Ishikawa (cell line): ENCODE results near the gene GJA4.

Source experiments
- CEBPB ChIP-seq: IDR thresholded peaks from 2 replicates; pipeline ENCODE4 v1.6.1; 2012
- EGR1 ChIP-seq: IDR thresholded peaks from 2 replicates; pipeline ENCODE4 v1.6.1; 2012
- EP300 ChIP-seq: IDR thresholded peaks from 2 replicates; pipeline ENCODE4 v1.6.1; 2012; ENCODE audit warnings: borderline replicate concordance
- NFIC ChIP-seq: IDR thresholded peaks from 2 replicates; pipeline ENCODE4 v1.6.1; 2012
- TAF1 ChIP-seq: IDR thresholded peaks from 2 replicates; pipeline ENCODE4 v1.6.1; 2012; ENCODE audit warnings: low read depth, mild to moderate bottlenecking
- YY1 ChIP-seq: IDR thresholded peaks from 2 replicates; pipeline ENCODE4 v1.6.1; 2012; ENCODE audit warnings: low read depth
- TF ChIP-seq, protein P1 (sequence below): IDR thresholded peaks from 2 replicates; pipeline ENCODE4 v1.6.1; 2012
- TF ChIP-seq, protein P2 (sequence below): IDR thresholded peaks from 2 replicates; pipeline ENCODE4 v1.6.1; 2012; ENCODE audit warnings: low read depth, mild to moderate bottlenecking

DNA sequence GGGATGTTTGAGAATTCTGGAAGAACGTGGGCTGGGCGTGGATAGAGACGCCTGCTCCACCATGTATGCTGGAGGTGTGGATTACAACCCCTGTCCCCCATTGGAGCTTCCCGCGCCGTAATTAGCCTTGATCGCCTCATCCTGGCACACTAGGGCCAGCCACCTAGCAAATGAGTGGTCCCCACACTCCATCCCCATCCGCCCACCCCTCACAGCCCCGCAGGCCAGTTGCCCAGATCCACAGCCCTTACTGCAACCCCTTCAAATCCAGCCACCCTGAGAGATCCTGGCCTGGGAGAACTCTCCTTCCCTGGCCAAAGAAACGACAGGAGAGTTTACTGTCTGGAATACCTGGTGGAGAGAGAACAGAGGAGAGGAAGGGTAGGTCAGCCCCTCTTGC lies 375 bp upstream of the GJA4 start:
- TF ChIP-seq EGR1 = no peak
- TF ChIP-seq YY1 = no peak
- TF ChIP-seq, protein P1, sequence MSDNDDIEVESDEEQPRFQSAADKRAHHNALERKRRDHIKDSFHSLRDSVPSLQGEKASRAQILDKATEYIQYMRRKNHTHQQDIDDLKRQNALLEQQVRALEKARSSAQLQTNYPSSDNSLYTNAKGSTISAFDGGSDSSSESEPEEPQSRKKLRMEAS = no peak
- TF ChIP-seq, protein P2, sequence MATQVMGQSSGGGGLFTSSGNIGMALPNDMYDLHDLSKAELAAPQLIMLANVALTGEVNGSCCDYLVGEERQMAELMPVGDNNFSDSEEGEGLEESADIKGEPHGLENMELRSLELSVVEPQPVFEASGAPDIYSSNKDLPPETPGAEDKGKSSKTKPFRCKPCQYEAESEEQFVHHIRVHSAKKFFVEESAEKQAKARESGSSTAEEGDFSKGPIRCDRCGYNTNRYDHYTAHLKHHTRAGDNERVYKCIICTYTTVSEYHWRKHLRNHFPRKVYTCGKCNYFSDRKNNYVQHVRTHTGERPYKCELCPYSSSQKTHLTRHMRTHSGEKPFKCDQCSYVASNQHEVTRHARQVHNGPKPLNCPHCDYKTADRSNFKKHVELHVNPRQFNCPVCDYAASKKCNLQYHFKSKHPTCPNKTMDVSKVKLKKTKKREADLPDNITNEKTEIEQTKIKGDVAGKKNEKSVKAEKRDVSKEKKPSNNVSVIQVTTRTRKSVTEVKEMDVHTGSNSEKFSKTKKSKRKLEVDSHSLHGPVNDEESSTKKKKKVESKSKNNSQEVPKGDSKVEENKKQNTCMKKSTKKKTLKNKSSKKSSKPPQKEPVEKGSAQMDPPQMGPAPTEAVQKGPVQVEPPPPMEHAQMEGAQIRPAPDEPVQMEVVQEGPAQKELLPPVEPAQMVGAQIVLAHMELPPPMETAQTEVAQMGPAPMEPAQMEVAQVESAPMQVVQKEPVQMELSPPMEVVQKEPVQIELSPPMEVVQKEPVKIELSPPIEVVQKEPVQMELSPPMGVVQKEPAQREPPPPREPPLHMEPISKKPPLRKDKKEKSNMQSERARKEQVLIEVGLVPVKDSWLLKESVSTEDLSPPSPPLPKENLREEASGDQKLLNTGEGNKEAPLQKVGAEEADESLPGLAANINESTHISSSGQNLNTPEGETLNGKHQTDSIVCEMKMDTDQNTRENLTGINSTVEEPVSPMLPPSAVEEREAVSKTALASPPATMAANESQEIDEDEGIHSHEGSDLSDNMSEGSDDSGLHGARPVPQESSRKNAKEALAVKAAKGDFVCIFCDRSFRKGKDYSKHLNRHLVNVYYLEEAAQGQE = no peak
- TF ChIP-seq NFIC = no peak
- no peak for TF ChIP-seq TAF1
- TF ChIP-seq CEBPB = no peak
- no peak for TF ChIP-seq EP300
